Mucosa of descending colon (tissue), 3 donors: ENCODE measurements around the gene TBX6. TPM values are rescaled to one million over a fixed set of nuclear protein-coding genes. Genes with fewer than 3 reads are reported as not detected.
A peak's percentile ranks its signal among the peaks of the same experiment; 100 is the strongest.

Source experiments
- ATAC-seq: fragments of 200-7000 bp; cut with Tn5 transposase; one replicate; pipeline ENCODE4 v1.9.1; 2020; ENCODE audit warnings: mild to moderate bottlenecking, moderate library complexity
- DNase-seq, 3 donors: peaks; one replicate each; pipeline ENCODE4 v3.0.0-alpha.2; 2020
- H3K36me3 ChIP-seq: fragments of 200-600 bp; one replicate; pipeline ENCODE4 v1.8.0; 2021; ENCODE audit warnings: low read depth, mild to moderate bottlenecking
- H3K4me1 ChIP-seq: fragments of 200-600 bp; one replicate; pipeline ENCODE4 v1.8.0; 2021; ENCODE audit warnings: low read depth, mild to moderate bottlenecking
- H3K4me3 ChIP-seq: fragments of 200-600 bp; one replicate; pipeline ENCODE4 v1.8.0; 2021; ENCODE audit warnings: mild to moderate bottlenecking
- H3K9me3 ChIP-seq: fragments of 200-600 bp; one replicate; pipeline ENCODE4 v1.8.0; 2021; ENCODE audit warnings: mild to moderate bottlenecking
- CTCF ChIP-seq: fragments of 200-600 bp; IDR thresholded peaks from one replicate; pipeline ENCODE4 v1.8.0; 2022; ENCODE audit warnings: antibody characterized with exemption, mild to moderate bottlenecking
- intact Hi-C, 2 donors: fragments of 100-400 bp; cut with DNase I in 1 of 2; cut with micrococcal nuclease in 1 of 2; formaldehyde crosslinking; loops; one replicate each; pipeline versions ENCODE4 v1.11.0 to v1.11.1; 2022; cut with DNase I, micrococcal nuclease
- long read RNA-seq, 2 donors: library from polyadenylated mRNA; unstranded; transcript quantifications; one replicate each; pipeline ENCODE4 v2.0.0, GENCODE V29; 2019 to 2021
- total RNA-seq, 3 donors: library from RNA; stranded (reverse); fragmentation: NEBNext Ultra II Directional in 2 of 3; extraction: Animal tissue kit (Norgen Biotek cat#: 25700) in 2 of 3; gene quantifications; one replicate each; pipeline versions ENCODE4 v1.2.1 to v1.2.4, GENCODE V29; 2021 to 2023
- donor health status: DM: no; HTN: no; CAD: no; lungs with moderate emphysema.
- donor health status: DM: no; HTN: no; CAD: no.
- donor health status: DM: no; HTN: yes; CAD: no.

TBX6 gene
- total RNA-seq = 1 to 10 TPM in 1 of 3 donors, under 1 TPM in 2; 0.63 to 1.9 (median 0.90) TPM
- long read RNA-seq, donor 1, partial matches to known transcripts = 1 of 1 reads
- long read RNA-seq, donor 1, other reads (novel, unspliced or antisense) = 0 of 1 reads
- long read RNA-seq, donor 2 = 0 reads

GRCh38 chr16:30091474-30092372, at the start of gene TBX6:
Gene TBX6, minus strand, starts transcription at chr16:30091924. Its CDS starts 731 bp downstream, at chr16:30091193.
- intact Hi-C loops = no loop called here
- ATAC-seq = peak; percentile 89
- TF ChIP-seq CTCF = peak; percentile 82
- DNase-seq = peak; percentile 94 to 97 (median 96)
- H3K36me3 ChIP-seq = no peaks in the 10 kb centered on the region
- H3K9me3 ChIP-seq = no peaks in the 10 kb centered on the region
- H3K4me3 ChIP-seq = peak within 1 kb of the TSS; percentile 14
- peaks cover 28% of the 10 kb centered on the region for H3K4me1 ChIP-seq

GRCh38 chr16:30139583-30140481, 48.1 kb upstream of the TBX6 start:
- intact Hi-C loops = no loop called here
- no peaks in the 10 kb centered on the region for H3K9me3 ChIP-seq
- H3K4me3 ChIP-seq = no peak overlapping the region
- no peaks in the 10 kb centered on the region for H3K36me3 ChIP-seq
- DNase-seq (peak in 2 of 3 donors; percentile 22 to 55), ATAC-seq (peak; percentile 97)
- no peak for TF ChIP-seq CTCF
- peaks cover 9% of the 10 kb centered on the region for H3K4me1 ChIP-seq

GRCh38 chr16:30137897-30138296, 46.2 kb upstream of the TBX6 start:
- Histone ChIP-seq H3K4me3 (no peak overlapping the region), H3K36me3 (no peaks in the 10 kb centered on the region), H3K4me1 (peaks cover 9% of the 10 kb centered on the region), H3K9me3 (no peaks in the 10 kb centered on the region)
- intact Hi-C loops = no loop called here
- peak in 1 of 3 donors; percentile 35 for DNase-seq
- ATAC-seq = no peak
- TF ChIP-seq CTCF = no peak

GRCh38 chr16:30136971-30137605, 45.4 kb upstream of the TBX6 start:
- DNase-seq = peak in 1 of 3 donors; percentile 18
- no peak for TF ChIP-seq CTCF
- H3K36me3 ChIP-seq = no peaks in the 10 kb centered on the region
- peaks cover 9% of the 10 kb centered on the region for H3K4me1 ChIP-seq
- intact Hi-C loops = no loop called here
- H3K9me3 ChIP-seq = no peaks in the 10 kb centered on the region
- H3K4me3 ChIP-seq = no peak overlapping the region
- ATAC-seq = no peak

- intact Hi-C loops = no loop called here
These were observed 40.9 kb upstream of the TBX6 start for GRCh38 chr16:30132591-30132990.

More at GRCh38 chr16:30132591-30132990, 40.9 kb upstream of the TBX6 start:
- Histone ChIP-seq H3K36me3 (no peaks in the 10 kb centered on the region), H3K4me1 (no peaks in the 10 kb centered on the region), H3K9me3 (no peaks in the 10 kb centered on the region), H3K4me3 (no peak overlapping the region)
- DNase-seq (peak in 1 of 3 donors; percentile 0), ATAC-seq (no peak)
- TF ChIP-seq CTCF = no peak
